Islet precursor cell (in vitro differentiated cells): ENCODE measurements around the gene TLNRD1.

Experiments used
- DNase-seq: peaks from one replicate; pipeline ENCODE4 v3.0.0-alpha.2; 2018

Gene TLNRD1

GRCh38 chr15:81029414-81030300, 28.9 kb downstream of the TLNRD1 start:
- no peak for DNase-seq

GRCh38 chr15:81030301-81030750, 29.6 kb downstream of the TLNRD1 start:
- DNase-seq = no peak

GRCh38 chr15:81031203-81031602, 30.5 kb downstream of the TLNRD1 start:
- no peak for DNase-seq

GRCh38 chr15:81032355-81032754, 31.6 kb downstream of the TLNRD1 start:
- DNase-seq = no peak

GRCh38 chr15:81032818-81033217, 32.1 kb downstream of the TLNRD1 start:
- no peak for DNase-seq

- no peak for DNase-seq
These were observed 32.8 kb downstream of the TLNRD1 start for GRCh38 chr15:81033508-81033907.

- DNase-seq = no peak
These were observed 37.4 kb downstream of the TLNRD1 start for GRCh38 chr15:81037952-81038743.

GRCh38 chr15:81038975-81039607, 38.4 kb downstream of the TLNRD1 start:
- no peak for DNase-seq

GRCh38 chr15:81040757-81041156, 40.0 kb downstream of the TLNRD1 start:
- DNase-seq = no peak

GRCh38 chr15:81043281-81043934, 42.7 kb downstream of the TLNRD1 start:
- DNase-seq = no peak

- no peak for DNase-seq
These were observed 43.3 kb downstream of the TLNRD1 start for GRCh38 chr15:81043935-81044575.

GRCh38 chr15:81046290-81046689, 45.6 kb downstream of the TLNRD1 start:
- no peak for DNase-seq

GRCh38 chr15:81047928-81048327, 47.2 kb downstream of the TLNRD1 start:
- no peak for DNase-seq

- DNase-seq = peak; percentile 60
These were observed 49.1 kb downstream of the TLNRD1 start for GRCh38 chr15:81049835-81050234.

- DNase-seq = no peak
These were observed 49.5 kb downstream of the TLNRD1 start for GRCh38 chr15:81050259-81050658.

- DNase-seq = no peak
These were observed 50.1 kb downstream of the TLNRD1 start for GRCh38 chr15:81050805-81051204.

- DNase-seq = no peak
These were observed 51.3 kb downstream of the TLNRD1 start for GRCh38 chr15:81052046-81052445.

GRCh38 chr15:81053621-81054020, 52.9 kb downstream of the TLNRD1 start:
- DNase-seq = no peak

GRCh38 chr15:81054236-81054635, 53.5 kb downstream of the TLNRD1 start:
- DNase-seq = no peak
